Measurements from ENCODE around the gene TYROBP.
A peak's percentile ranks its signal among the peaks of the same experiment; 100 is the strongest.

Gene TYROBP

GRCh38 chr19:35871611-35872010 is 36.5 kb downstream of the TYROBP start:
- no peak for DNase-seq (ENCODE audit: low read depth in 2 of 2)

DNA sequence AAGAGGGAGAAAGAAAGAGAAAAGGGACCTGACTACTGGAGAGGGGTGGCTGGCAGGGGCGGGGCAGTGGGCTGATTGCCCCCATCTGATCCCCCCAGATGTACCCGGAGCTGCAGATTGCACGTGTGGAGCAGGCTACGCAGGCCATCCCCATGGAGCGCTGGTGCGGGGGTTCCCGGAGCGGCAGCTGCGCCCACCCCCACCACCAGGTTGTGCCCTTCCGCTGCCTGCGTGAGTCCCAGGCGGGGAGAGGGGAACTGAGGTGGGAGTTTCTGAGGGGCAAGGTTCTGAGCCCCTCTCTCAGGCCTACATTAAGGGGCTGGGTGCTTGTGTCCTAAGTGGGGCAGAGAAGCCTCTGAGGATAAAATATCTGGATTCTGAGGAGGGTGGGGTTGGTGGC is 37.3 kb downstream of the TYROBP start:
- DNase-seq (ENCODE audit: low read depth in 2 of 2), result no peak

DNA sequence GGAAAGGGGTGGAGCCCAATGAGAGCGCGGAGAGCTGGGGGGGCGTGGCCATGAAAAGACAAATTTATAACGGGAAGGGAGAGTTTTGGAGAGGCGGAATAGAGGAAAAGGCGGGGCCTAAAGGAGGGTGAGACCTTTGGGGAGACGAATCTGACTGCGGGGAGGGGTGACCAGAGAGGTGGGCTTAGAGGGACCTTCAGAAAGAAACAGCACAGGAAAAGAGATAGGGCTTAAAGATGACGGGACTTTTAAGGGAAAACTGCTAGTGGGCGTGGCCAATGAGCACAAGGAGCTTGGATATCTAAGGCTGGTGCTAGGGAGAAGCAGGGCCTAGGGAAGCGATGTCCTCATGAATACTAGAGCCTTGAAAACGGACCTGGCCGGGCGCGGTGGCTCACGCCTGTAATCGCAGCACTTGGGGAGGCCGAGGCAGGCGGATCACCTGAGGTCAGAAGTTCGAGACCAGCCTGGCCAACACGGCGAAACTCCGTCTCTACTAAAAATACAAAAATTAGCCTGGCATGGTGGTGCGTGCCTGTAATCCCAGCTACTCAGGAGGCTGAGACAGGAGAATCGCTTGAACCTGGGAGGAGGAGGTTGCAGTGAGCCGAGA is 37.9 kb downstream of the TYROBP start:
- peak in 1 of 2 experiments; percentile 53 for DNase-seq (ENCODE audit: low read depth in 2 of 2)

- DNase-seq (ENCODE audit: low read depth in 2 of 2), result peak; percentile 55 to 83
These were observed 38.6 kb downstream of the TYROBP start for GRCh38 chr19:35869327-35870123.

- DNase-seq (ENCODE audit: low read depth in 2 of 2), result no peak
These were observed 39.2 kb downstream of the TYROBP start for GRCh38 chr19:35868823-35869326.

DNA sequence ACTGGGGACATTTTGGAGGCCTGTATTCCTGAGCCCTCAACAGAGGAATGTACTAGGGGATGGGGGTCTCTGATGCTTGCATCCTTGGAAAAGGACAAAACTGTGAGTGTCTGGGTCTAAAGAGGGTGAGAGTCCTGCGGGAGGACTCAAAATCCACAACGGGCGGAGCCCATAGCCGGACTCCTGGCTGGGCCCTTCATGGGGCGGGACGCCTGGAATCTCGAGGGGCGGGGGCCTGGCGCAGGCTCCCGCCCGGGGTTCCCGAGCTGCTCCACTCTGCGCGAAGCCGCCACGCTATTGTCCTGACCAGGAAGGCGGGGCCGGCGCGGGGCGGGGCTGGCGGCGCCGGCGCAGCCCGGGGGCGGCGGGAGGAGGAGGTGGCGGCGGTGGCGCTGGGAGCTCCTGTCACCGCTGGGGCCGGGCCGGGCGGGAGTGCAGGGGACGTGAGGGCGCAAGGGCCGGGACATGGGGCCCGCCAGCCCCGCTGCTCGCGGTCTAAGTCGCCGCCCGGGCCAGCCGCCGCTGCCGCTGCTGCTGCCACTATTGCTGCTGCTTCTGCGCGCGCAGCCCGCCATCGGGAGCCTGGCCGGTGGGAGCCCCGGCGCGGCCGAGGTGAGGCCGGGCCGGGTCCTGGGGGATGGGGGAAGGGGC is 39.8 kb downstream of the TYROBP start, which contains the start of gene APLP1:
Gene APLP1 (plus strand): TSS at position 403 of the 651 bp plus-strand sequence. CDS start 63 bp downstream, at position 466.
- peak; percentile 47 to 72 for DNase-seq (ENCODE audit: low read depth in 2 of 2)

- no peak for DNase-seq (ENCODE audit: low read depth in 2 of 2)
These were observed 45.1 kb downstream of the TYROBP start for GRCh38 chr19:35863018-35863417.

- DNase-seq (ENCODE audit: low read depth in 2 of 2), result no peak
These were observed 45.6 kb downstream of the TYROBP start for GRCh38 chr19:35862528-35862927.

DNA sequence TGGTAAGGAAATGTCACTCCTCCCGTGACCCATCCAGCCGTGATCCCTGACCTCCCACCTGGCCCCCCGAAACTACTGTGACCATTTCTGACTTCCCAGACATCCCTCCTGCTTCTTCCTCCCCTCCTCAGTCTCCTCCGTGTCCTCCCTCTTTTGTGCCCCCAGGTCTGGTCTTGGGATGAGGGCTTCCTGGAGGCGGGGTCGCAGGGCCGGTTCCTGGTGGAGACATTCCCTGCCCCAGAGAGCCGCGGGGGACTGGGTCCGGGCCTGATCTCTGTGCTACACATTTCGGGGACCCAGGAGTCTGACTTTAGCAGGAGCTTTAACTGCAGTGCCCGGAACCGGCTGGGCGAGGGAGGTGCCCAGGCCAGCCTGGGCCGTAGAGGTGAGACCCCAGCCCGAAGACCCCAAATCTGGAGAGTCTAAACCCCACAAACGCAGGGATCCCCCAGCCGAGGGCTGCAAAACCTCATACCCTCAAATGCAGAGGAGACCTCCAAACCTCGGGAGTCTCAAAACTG is 46.4 kb downstream of the TYROBP start:
- no peak for DNase-seq (ENCODE audit: low read depth in 2 of 2)

- no peak for DNase-seq (ENCODE audit: low read depth in 2 of 2)
These were observed 47.1 kb downstream of the TYROBP start for GRCh38 chr19:35860818-35861639.

- no peak for DNase-seq (ENCODE audit: low read depth in 2 of 2)
These were observed 47.7 kb downstream of the TYROBP start for GRCh38 chr19:35860436-35860817.

DNA sequence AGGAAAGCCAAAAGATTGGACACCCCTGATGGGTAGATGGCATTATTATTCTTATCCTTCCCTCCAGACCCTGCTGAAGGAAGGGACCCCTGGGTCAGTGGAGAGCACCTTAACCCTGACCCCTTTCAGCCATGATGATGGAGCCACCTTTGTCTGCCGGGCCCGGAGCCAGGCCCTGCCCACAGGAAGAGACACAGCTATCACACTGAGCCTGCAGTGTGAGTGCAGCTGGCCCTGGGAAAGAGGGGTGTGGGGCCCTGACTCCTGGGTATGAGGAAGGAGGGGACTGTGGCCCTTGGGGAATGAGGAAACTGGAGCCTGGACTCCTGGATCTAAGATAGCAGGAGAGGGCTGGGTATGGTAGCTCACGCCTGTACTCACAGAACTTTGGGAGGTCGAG is 48.7 kb downstream of the TYROBP start:
- DNase-seq (ENCODE audit: low read depth in 2 of 2), result no peak

- DNase-seq (ENCODE audit: low read depth in 2 of 2), result no peak
These were observed 49.8 kb downstream of the TYROBP start for GRCh38 chr19:35858311-35858710.

GRCh38 chr19:35856546-35857149 is 51.4 kb downstream of the TYROBP start, which contains the start of gene KIRREL2:
Gene KIRREL2, plus strand, starts transcription at chr19:35856911. Its CDS starts 209 bp downstream, at chr19:35857120.
- no peak for DNase-seq (ENCODE audit: low read depth in 2 of 2)

All from stimulated activated CD4-positive, alpha-beta T cell treated with anti-CD3 and anti-CD28 coated beads, Interleukin-12 subunit alpha, Interleukin-12 subunit beta, amount 100 ng/mL, for 24 hours (primary cell).